Karpas-422 (cell line): ENCODE results near the gene PKNOX2. TPM values are rescaled to one million over a fixed set of nuclear protein-coding genes. Genes with fewer than 3 reads are reported as not detected.

Source experiments
- DNase-seq: peaks from one replicate; pipeline ENCODE4 v3.0.0-alpha.2; 2015
- H2AFZ ChIP-seq: fragments of 200-600 bp; sonication (generic); 2 replicates; pipeline ENCODE4 v1.6.1; 2014; ENCODE audit warnings: antibody characterized with exemption, low read length, mixed read lengths
- H3K27ac ChIP-seq: fragments of 200-600 bp; sonication (generic); 2 replicates; pipeline ENCODE4 v1.5.1; 2014; ENCODE audit warnings: mild to moderate bottlenecking, low read length, moderate library complexity
- H3K27me3 ChIP-seq: fragments of 200-600 bp; sonication (generic); 2 replicates; pipeline ENCODE4 v1.6.1; 2014; ENCODE audit warnings: low read length, mixed read lengths
- H3K36me3 ChIP-seq: fragments of 200-600 bp; sonication (generic); 2 replicates; pipeline ENCODE4 v1.6.1; 2014; ENCODE audit warnings: low read length, mixed read lengths; ENCODE audit not compliant: insufficient read depth
- H3K4me1 ChIP-seq: fragments of 200-600 bp; sonication (generic); 2 replicates; pipeline ENCODE4 v1.6.1; 2014; ENCODE audit warnings: mild to moderate bottlenecking, low read length, mixed read lengths
- H3K4me2 ChIP-seq: fragments of 200-600 bp; sonication (generic); 2 replicates; pipeline ENCODE4 v1.6.1; 2014; ENCODE audit warnings: low read length, low read depth, mild to moderate bottlenecking; ENCODE audit not compliant: poor library complexity, severe bottlenecking
- H3K4me3 ChIP-seq: fragments of 200-600 bp; sonication (generic); 2 replicates; pipeline ENCODE4 v1.5.1; 2014; ENCODE audit warnings: mild to moderate bottlenecking, antibody characterized with exemption, low read length, mixed read lengths
- H3K79me2 ChIP-seq: fragments of 200-600 bp; sonication (generic); 2 replicates; pipeline ENCODE4 v1.6.1; 2014; ENCODE audit warnings: mild to moderate bottlenecking, low read length, mixed read lengths
- H3K9ac ChIP-seq: fragments of 200-600 bp; sonication (generic); 2 replicates; pipeline ENCODE4 v1.6.0; 2014; ENCODE audit warnings: low read length
- H3K9me2 ChIP-seq: fragments of 200-600 bp; sonication (generic), shearing (Covaris generic); replicated peaks from 2 replicates; pipeline ENCODE4 v1.6.0; 2014; ENCODE audit warnings: mild to moderate bottlenecking, low read length, moderate library complexity; ENCODE audit not compliant: insufficient read depth
- H3K9me3 ChIP-seq: fragments of 300-700, 200-600 bp; sonication (generic); 2 replicates; pipeline ENCODE4 v1.6.1; 2014; ENCODE audit warnings: low read length, mixed read lengths
- H4K20me1 ChIP-seq: fragments of 200-600 bp; sonication (generic); 2 replicates; pipeline ENCODE4 v1.6.1; 2014; ENCODE audit warnings: mild to moderate bottlenecking, antibody characterized with exemption, low read length, low read depth; ENCODE audit not compliant: insufficient read depth
- total RNA-seq: library from RNA; depleted of rRNA; stranded (reverse); fragments of >200 nt; shearing (Covaris generic); gene quantifications from 2 replicates; pipeline ENCODE4 v1.2.3, GENCODE V29; 2014; ENCODE audit warnings: low replicate concordance

PKNOX2 gene
- total RNA-seq, 1 experiment from 2014 or later = 1.5 TPM

DNA sequence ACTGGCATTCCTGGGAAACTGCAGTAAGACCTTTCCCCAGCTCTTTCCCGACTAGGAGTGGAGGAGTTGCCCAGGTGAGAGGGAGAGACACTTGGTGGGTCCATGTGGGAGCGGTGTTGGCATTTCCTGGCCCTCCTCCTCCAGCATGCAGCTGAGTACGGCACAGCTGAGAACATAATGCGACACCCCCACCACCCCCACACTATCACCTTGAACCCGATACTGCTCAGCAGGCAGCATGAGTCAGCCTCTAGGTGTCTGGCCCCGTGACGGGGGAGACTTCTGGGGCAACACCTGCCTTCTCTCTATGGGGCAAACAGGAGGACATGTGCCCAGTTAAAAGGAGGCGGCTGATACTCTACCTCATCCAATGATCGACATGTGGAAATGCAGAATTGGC is 64.4 kb downstream of the PKNOX2 start:
- H3K4me3 ChIP-seq = no peak overlapping the region
- H3K4me1 ChIP-seq = no peaks in the 10 kb centered on the region
- no peak overlapping the region for H3K27ac ChIP-seq
- H3K36me3 ChIP-seq = no peaks in the 10 kb centered on the region
- no peak overlapping the region for H3K9ac ChIP-seq
- DNase-seq = no peak
- no peaks in the 10 kb centered on the region for H4K20me1 ChIP-seq
- no peaks in the 10 kb centered on the region for H3K9me2 ChIP-seq
- H3K79me2 ChIP-seq = no peaks in the 10 kb centered on the region
- H2AFZ ChIP-seq = no peak overlapping the region
- no peaks in the 10 kb centered on the region for H3K27me3 ChIP-seq
- H3K9me3 ChIP-seq = no peaks in the 10 kb centered on the region
- no peak overlapping the region for H3K4me2 ChIP-seq

DNA sequence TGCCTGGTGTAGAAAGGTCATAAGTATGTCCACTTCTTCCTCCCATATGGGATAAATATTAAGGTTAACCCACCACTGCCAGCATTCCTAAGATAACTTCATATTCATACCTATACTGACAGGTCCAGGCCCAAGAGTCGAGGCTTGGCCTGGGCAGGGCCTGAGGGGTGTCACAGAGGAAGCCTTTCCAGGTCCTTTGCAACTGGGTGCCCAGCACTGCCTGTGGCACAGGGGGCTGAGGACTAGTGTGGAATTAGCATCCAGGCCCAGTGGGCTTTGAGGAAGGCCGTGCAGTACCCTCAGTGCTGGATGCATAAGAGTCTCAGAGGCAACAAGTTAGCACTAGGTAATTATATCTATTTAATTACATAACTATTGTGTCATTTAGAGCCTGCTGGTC is 65.4 kb downstream of the PKNOX2 start:
- Histone ChIP-seq H4K20me1 (no peaks in the 10 kb centered on the region), H3K4me3 (no peak overlapping the region), H3K4me2 (no peak overlapping the region), H3K36me3 (no peaks in the 10 kb centered on the region), H3K9me2 (no peaks in the 10 kb centered on the region), H2AFZ (no peak overlapping the region), H3K9me3 (no peaks in the 10 kb centered on the region), H3K27ac (no peak overlapping the region), H3K4me1 (no peaks in the 10 kb centered on the region), H3K79me2 (no peaks in the 10 kb centered on the region), H3K27me3 (no peaks in the 10 kb centered on the region), H3K9ac (no peak overlapping the region)
- DNase-seq = no peak

DNA sequence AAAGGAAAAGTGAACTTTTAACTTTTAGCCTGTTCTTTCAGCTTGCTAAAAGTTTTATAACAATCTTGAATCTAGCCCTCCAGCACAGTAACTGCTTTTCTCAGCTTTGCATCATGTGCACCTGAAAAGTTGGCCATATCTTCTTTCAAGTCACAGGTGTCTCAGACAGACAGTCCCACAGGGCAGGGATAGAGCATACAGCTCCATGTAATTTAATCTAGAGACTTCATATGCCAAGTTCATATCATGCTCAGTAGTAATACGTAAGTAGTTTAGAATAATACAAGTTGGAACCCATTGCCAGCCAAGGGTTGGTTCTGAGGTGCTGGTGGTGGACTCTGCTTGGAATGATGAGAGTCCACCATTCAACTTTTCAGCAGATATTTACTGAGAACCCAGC is 68.6 kb downstream of the PKNOX2 start:
- Histone ChIP-seq H3K27me3 (no peaks in the 10 kb centered on the region), H3K27ac (no peak overlapping the region), H3K9me3 (no peaks in the 10 kb centered on the region), H3K79me2 (no peaks in the 10 kb centered on the region), H3K4me1 (no peaks in the 10 kb centered on the region), H3K36me3 (no peaks in the 10 kb centered on the region), H3K4me2 (no peak overlapping the region), H3K9me2 (no peaks in the 10 kb centered on the region), H4K20me1 (no peaks in the 10 kb centered on the region), H2AFZ (no peak overlapping the region), H3K9ac (no peak overlapping the region), H3K4me3 (no peak overlapping the region)
- no peak for DNase-seq

DNA sequence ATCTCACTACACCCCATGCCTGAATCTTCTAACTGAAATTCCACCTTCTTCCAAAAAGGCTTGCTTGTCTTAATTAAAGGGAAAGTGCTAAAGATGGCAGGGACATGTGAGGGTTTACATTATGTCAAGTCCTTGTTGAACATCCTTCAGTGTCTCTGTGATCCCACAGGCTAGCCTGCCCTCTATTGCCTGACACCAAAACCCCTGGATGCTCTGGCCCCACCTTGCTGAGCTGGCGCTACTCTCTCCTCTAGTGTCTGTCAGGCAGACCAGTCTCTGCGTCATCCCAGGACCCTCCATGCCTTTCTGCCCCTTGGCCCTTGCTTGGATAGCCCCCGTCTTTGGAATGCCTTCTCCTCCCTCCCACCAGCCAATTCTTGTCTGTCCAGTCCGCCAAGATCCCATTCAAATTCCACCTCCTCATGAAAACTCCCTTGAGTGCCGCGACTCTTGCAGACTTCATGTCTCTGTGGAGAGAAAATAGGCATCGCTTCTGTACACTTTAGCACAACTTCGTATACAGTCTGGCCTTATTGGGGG is 69.3 kb downstream of the PKNOX2 start:
- Histone ChIP-seq H3K36me3 (no peaks in the 10 kb centered on the region), H3K79me2 (no peaks in the 10 kb centered on the region), H3K4me3 (no peak overlapping the region), H3K27ac (no peak overlapping the region), H3K4me2 (no peak overlapping the region), H2AFZ (no peak overlapping the region), H3K4me1 (no peaks in the 10 kb centered on the region), H3K9ac (no peak overlapping the region), H3K9me3 (no peaks in the 10 kb centered on the region), H3K9me2 (no peaks in the 10 kb centered on the region), H3K27me3 (no peaks in the 10 kb centered on the region), H4K20me1 (no peaks in the 10 kb centered on the region)
- no peak for DNase-seq

DNA sequence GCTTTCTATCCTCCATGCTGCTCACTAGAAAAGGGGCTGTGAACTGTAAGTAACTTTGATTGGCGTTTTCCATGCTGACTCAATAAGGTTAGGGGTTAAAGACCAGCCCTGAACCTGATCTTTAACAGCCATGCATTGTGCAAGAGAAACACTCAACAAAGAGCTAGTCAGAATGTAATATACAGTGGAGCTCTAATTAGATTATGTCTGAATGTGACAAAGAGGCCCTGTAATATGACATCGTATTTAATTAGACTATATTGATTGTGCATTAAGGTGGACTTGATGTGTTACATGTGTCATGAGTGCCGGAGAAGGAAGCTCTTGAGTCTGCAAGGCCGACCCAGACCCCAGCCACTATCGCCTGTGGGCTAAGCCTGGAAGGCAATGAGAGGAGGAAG is 70.5 kb downstream of the PKNOX2 start:
- Histone ChIP-seq H3K4me2 (no peak overlapping the region), H3K36me3 (no peaks in the 10 kb centered on the region), H3K9ac (no peak overlapping the region), H3K9me2 (no peaks in the 10 kb centered on the region), H3K27ac (no peak overlapping the region), H3K27me3 (no peaks in the 10 kb centered on the region), H3K9me3 (no peaks in the 10 kb centered on the region), H3K4me3 (no peak overlapping the region), H4K20me1 (no peaks in the 10 kb centered on the region), H3K79me2 (no peaks in the 10 kb centered on the region), H3K4me1 (no peaks in the 10 kb centered on the region), H2AFZ (no peak overlapping the region)
- DNase-seq = no peak

DNA sequence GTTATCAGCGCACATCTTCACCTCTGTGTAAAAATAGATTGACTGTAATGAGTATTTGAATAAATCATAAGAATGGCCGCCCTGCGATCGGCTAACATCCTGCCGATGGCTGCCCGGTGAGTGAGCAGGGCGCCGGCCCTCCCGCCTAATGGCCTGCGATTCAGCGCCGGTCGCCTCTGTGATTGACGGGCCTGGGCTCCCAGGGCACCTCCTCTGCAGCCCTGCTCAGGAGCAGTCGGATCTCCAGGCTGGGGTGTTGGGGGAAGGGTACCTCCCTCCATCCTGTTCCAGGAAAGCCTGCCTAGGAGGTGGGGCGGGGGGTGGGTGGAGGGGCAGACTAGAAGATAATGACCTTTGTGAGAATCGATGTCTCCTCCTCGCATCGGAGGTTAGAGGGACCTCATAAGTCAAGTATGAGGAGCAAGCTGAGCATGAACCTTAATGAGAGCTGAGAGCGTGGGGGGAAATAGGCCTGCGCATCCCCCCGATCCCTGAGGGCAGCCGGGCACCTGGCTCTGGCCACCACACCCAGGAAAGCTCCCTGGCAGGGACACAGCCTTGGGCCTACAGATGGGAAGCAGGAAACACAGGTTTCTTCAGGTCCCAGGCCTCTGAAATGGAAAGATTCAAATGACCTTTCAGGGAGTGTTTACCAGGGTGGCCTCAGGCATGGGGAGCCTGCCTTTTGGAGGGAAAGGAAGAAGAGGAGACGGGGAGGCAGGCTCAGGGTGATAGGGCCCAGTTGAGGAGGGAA is 71.7 kb downstream of the PKNOX2 start:
- DNase-seq = no peak
- H3K79me2 ChIP-seq = no peaks in the 10 kb centered on the region
- H3K4me1 ChIP-seq = no peaks in the 10 kb centered on the region
- H4K20me1 ChIP-seq = no peaks in the 10 kb centered on the region
- H3K9me2 ChIP-seq = no peaks in the 10 kb centered on the region
- no peak overlapping the region for H3K27ac ChIP-seq
- H3K36me3 ChIP-seq = no peaks in the 10 kb centered on the region
- H3K4me2 ChIP-seq = no peak overlapping the region
- H3K27me3 ChIP-seq = no peaks in the 10 kb centered on the region
- H3K4me3 ChIP-seq = no peak overlapping the region
- H3K9ac ChIP-seq = no peak overlapping the region
- no peaks in the 10 kb centered on the region for H3K9me3 ChIP-seq
- no peak overlapping the region for H2AFZ ChIP-seq

DNA sequence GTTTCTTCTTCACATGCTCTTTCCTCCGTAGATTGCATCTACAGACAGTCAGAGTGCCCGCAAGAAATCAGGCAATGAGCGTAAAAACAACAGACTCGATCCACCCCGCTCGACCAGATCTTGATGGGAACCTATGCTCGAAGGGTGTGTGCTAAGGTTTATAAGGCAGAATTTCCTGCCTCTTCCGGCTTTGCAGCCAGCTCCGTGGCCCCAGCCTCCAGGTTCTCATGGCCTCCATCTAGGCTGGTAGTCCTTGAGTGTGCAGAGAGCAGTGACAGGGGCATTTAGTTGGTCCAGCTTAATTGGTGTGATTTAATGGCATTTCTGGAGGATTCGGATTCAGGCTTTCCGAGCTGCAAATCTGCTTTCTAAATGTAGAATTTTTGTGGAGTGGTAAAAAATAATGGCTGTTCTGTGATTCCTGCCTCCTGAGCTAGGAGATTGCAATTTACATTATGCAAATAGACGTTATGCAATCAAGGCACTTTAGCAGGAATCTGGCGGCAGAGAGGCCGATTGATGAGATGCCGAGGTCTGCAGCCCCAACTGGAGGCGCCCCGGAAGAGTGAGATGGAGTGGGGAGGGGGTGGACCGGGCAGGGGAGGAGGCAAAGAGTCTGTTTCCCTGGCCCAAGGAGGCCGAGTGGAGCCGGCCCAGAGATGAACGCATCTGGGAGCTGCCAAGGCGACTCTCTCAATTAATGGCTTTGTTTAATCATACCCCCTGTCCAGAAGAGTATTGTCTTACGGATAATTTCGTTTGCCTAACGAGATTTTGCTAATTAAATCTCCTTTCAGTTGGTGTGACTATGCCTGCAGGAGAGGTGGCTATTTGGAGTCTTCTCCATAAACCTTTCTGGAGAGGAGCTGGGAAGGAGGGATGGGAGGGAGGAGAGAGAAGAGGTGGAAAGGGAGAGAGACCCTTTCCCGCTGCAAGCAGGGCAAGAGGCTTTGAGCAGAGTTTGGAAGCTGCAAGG is 75.3 kb downstream of the PKNOX2 start:
- Histone ChIP-seq H3K36me3 (no peaks in the 10 kb centered on the region), H3K79me2 (no peaks in the 10 kb centered on the region), H3K4me2 (no peak overlapping the region), H3K27ac (no peak overlapping the region), H3K9me3 (no peaks in the 10 kb centered on the region), H3K9ac (no peak overlapping the region), H3K9me2 (no peaks in the 10 kb centered on the region), H3K4me1 (no peaks in the 10 kb centered on the region), H2AFZ (no peak overlapping the region), H4K20me1 (no peaks in the 10 kb centered on the region), H3K27me3 (no peaks in the 10 kb centered on the region), H3K4me3 (no peak overlapping the region)
- no peak for DNase-seq

DNA sequence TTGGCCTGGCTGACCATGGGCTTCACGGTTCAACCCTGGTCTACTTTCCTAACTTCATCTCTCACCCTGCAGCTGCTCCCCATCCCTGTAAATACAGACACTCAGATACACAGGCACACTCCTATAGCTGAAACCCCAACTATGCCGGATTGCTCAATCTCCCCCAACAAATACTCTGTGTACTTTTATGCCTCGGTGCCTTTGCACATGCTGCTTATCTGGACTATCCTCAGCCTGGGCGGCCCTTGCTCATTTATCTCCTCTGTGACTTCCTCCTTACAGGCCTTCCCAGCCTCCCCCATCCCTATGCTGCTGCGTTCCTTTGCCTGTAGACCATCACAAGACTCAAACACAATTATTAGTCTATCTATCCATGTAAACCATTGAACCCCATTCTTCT is 76.6 kb downstream of the PKNOX2 start:
- Histone ChIP-seq H3K9me2 (no peaks in the 10 kb centered on the region), H2AFZ (no peak overlapping the region), H3K9ac (no peak overlapping the region), H3K79me2 (no peaks in the 10 kb centered on the region), H3K27me3 (no peaks in the 10 kb centered on the region), H3K4me2 (no peak overlapping the region), H3K36me3 (no peaks in the 10 kb centered on the region), H4K20me1 (no peaks in the 10 kb centered on the region), H3K4me1 (no peaks in the 10 kb centered on the region), H3K27ac (no peak overlapping the region), H3K4me3 (no peak overlapping the region), H3K9me3 (no peaks in the 10 kb centered on the region)
- no peak for DNase-seq
